Neutrophil (primary cell): Measurements from ENCODE around the gene HAUS7.

Source experiments
- H3K27ac ChIP-seq: fragments of 200-600 bp; sonication (generic); 2 replicates; pipeline ENCODE4 v1.5.1; 2016; ENCODE audit warnings: mild to moderate bottlenecking, moderate library complexity
- H3K27me3 ChIP-seq: fragments of 200-600 bp; sonication (generic); 2 replicates; pipeline ENCODE4 v1.6.0; 2016; ENCODE audit warnings: mild to moderate bottlenecking
- H3K36me3 ChIP-seq: fragments of 200-600 bp; sonication (generic); 2 replicates; pipeline ENCODE4 v1.5.1; 2017
- H3K4me1 ChIP-seq, 2 experiments: fragments of 200-600 bp in 1 of 2; sonication (generic) in 1 of 2; 1 replicate in 1 of 2; 2 replicates in 1 of 2; pipeline versions ENCODE4 v1.5.1 to v1.6.1; 2013 to 2016; ENCODE audit warnings: low read depth in 1 of 2, low read length in 1 of 2, mild to moderate bottlenecking in 1 of 2, moderate library complexity in 1 of 2; ENCODE audit not compliant: control insufficient read depth in 1 of 2, insufficient read depth in 1 of 2
- H3K4me3 ChIP-seq, 2 experiments: fragments of 200-600 bp in 1 of 2; sonication (generic) in 1 of 2; 1 replicate in 1 of 2; 2 replicates in 1 of 2; pipeline ENCODE4 v1.5.1; 2013 to 2016; ENCODE audit warnings: low read depth in 1 of 2, low read length in 1 of 2, mild to moderate bottlenecking in 1 of 2, moderate library complexity in 1 of 2
- H3K9me3 ChIP-seq: fragments of 200-600 bp; sonication (generic); 2 replicates; pipeline ENCODE4 v1.5.1; 2016
- CTCF ChIP-seq: fragments of 200-600 bp; sonication (generic); IDR thresholded peaks from 2 replicates; pipeline ENCODE4 v1.5.1; 2016; ENCODE audit warnings: antibody characterized with exemption

Gene HAUS7

GRCh38 chrX:153448556-153449367, 21.6 kb downstream of the HAUS7 start:
- no peak overlapping the region for H3K27ac ChIP-seq
- no peaks in the 10 kb centered on the region for H3K9me3 ChIP-seq
- no peaks in the 10 kb centered on the region for H3K36me3 ChIP-seq
- H3K4me1 ChIP-seq, result no peaks in the 10 kb centered on the region
- H3K4me3 ChIP-seq, result no peak overlapping the region
- TF ChIP-seq CTCF, result no peak
- no peaks in the 10 kb centered on the region for H3K27me3 ChIP-seq

GRCh38 chrX:153447581-153447960, 22.8 kb downstream of the HAUS7 start:
- no peaks in the 10 kb centered on the region for H3K27me3 ChIP-seq
- H3K4me3 ChIP-seq, result no peak overlapping the region
- no peak overlapping the region for H3K27ac ChIP-seq
- no peaks in the 10 kb centered on the region for H3K36me3 ChIP-seq
- TF ChIP-seq CTCF, result no peak
- no peaks in the 10 kb centered on the region for H3K9me3 ChIP-seq
- no peaks in the 10 kb centered on the region for H3K4me1 ChIP-seq

GRCh38 chrX:153446950-153447580, 23.3 kb downstream of the HAUS7 start:
- Histone ChIP-seq H3K4me1 (no peaks in the 10 kb centered on the region), H3K36me3 (no peaks in the 10 kb centered on the region), H3K4me3 (no peak overlapping the region), H3K27ac (no peak overlapping the region), H3K9me3 (no peaks in the 10 kb centered on the region), H3K27me3 (no peaks in the 10 kb centered on the region)
- no peak for TF ChIP-seq CTCF

GRCh38 chrX:153446636-153446936, 23.8 kb downstream of the HAUS7 start:
- H3K27me3 ChIP-seq, result no peaks in the 10 kb centered on the region
- H3K27ac ChIP-seq, result no peak overlapping the region
- H3K4me1 ChIP-seq, result no peaks in the 10 kb centered on the region
- TF ChIP-seq CTCF, result no peak
- H3K4me3 ChIP-seq, result no peak overlapping the region
- no peaks in the 10 kb centered on the region for H3K36me3 ChIP-seq
- no peaks in the 10 kb centered on the region for H3K9me3 ChIP-seq

GRCh38 chrX:153445856-153446635, 24.3 kb downstream of the HAUS7 start, which contains the start of gene TREX2:
TREX2 (minus strand) TSS chrX:153446056; CDS start chrX:153445430, 626 bp downstream.
- TF ChIP-seq CTCF, result no peak

More at GRCh38 chrX:153445856-153446635, 24.3 kb downstream of the HAUS7 start, which contains the start of gene TREX2:
- Histone ChIP-seq H3K4me3 (no peak within 1 kb of the TSS), H3K4me1 (no peaks in the 10 kb centered on the region), H3K36me3 (no peaks in the 10 kb centered on the region), H3K27me3 (no peaks in the 10 kb centered on the region), H3K9me3 (no peaks in the 10 kb centered on the region), H3K27ac (no peak within 1 kb of the TSS)
